ENCODE results near the gene DKK2.

The DKK2 gene, protein sequence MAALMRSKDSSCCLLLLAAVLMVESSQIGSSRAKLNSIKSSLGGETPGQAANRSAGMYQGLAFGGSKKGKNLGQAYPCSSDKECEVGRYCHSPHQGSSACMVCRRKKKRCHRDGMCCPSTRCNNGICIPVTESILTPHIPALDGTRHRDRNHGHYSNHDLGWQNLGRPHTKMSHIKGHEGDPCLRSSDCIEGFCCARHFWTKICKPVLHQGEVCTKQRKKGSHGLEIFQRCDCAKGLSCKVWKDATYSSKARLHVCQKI

DNA sequence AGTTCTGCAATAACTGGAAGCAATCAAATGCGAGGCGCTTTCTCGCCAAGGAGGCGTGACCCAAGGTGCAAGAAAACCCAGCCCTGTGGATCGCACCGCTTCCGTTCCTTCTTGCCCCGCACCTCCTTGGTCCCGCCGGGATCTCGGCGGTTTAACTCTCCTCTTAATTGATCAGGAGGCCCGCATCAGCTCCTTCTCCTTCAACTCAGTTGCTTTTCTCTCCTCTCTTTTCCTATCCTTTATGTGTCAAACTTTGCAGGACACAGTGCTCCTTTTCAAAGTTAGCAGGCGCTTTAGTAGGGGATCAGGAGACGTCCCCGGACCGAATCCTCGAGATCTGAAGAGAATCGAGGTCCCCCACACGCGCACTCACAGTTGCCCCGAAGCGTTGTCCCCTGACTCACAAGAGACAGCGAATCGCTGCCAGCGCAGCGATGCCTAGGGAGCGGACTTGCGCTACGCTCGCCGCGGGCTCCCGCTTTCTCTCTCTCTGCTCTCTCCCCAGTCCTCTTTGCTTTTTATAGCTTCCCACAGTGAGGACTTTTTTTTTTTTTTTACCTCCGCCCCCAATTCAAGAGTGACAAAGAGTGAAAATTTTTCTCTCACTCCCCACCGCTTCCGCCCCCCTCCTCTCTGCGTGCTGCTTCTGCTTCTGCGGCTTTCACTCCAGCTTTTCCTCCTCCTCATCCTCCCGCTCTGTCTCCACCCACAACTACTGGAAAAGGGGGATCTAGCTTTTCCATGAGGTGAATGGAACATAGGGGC, at the start of gene DKK2:
DKK2 (minus strand) TSS at position 495 of the 765 bp plus-strand sequence. CDS start 722 bp downstream, outside the sequence.
- no peak for DNase-seq

DNA sequence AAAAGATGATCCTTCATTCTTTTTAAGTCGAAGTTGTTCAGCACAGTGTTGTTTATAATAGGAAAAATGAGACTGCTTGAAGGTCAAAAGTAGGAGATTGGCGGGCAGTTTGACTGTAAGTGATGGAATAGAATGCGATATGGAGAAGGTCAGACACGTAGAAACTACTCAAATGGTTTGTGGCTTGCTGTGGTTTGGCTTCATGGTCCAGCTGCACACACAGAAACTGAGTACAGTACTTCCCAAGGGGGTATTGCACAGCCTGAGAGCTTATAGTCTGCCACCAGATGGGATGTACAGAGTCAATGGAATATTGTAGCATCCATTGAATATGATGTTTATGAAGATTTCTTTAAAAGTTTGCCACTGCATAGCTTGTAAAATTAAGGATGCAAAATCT, 41.1 kb upstream of the DKK2 start:
- no peak for DNase-seq

GRCh38 chr4:107072836-107073736, 37.0 kb upstream of the DKK2 start:
- no peak for DNase-seq

DNA sequence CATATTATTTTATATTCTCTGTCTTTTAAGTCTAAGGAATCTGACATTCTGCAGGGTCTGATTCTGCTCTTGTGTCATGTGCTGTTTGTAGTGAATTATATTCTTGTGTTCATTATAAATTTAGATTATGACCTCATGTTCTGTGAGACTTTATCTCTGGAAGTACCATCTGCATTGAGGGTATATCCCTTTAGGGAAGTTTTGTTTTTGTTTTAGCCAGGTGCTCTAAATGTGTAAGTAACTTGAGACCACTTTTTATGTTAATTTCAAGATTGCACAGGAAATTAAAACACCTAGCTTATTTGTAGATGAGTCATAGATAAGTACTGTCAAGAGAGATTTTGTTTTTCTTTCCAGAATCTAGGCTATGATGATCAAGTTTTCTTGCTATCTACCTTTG, 35.0 kb upstream of the DKK2 start:
- DNase-seq: no peak

GRCh38 chr4:107069049-107069448, 32.9 kb upstream of the DKK2 start:
- DNase-seq: no peak

DNA sequence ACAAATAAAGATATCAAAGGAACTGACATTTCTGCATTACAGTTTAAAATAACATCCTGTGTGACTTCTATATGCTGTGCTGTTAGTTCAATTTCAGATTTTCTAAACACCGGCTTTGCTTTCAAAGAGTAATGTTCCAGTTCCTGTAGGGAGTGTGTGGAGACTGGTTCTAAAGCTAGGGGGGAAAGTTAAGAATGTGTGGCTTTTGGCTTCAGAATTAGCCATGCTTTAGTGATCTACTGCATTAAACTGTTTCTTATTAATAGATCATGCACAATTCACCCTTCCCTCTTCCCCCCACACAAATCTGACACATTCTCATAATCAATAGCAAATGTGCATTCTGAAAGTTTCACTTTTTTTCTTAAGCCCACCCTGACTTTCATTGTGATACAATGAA, 32.0 kb upstream of the DKK2 start:
- DNase-seq: no peak

GRCh38 chr4:107066621-107067020, 30.5 kb upstream of the DKK2 start:
- DNase-seq: no peak

- no peak for DNase-seq
Measured at GRCh38 chr4:107065201-107065600, 29.1 kb upstream of the DKK2 start.

- no peak for DNase-seq
Measured at GRCh38 chr4:107060388-107060787, 24.3 kb upstream of the DKK2 start.

- DNase-seq: no peak
Measured at GRCh38 chr4:107058828-107059227, 22.7 kb upstream of the DKK2 start.

DNA sequence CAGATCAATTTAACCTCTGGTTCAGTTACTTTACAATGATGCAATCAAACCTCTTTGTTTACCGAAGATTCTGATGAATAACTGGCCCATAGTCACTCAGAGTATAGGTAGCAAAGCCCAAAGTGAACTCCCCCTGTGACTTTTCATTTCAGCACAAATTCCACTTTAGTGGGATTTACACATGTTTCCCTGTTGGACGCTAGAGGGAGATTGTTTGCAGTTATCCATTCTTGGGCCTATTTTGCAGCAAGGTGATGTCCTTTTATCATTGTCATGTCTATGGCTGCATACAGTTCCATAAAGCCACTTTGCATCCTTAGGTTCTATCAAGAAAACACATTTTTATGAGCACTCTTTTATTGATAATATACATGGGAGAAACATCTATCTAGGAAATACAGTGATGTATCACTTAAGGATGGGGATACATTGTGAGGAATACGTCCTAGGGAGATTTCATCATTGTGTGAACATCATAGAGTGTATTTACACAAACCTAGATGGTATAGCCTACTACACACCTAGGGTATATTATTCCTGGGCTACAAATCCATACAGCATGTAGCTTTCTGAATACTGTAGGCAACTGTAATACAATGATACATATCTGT, 14.5 kb upstream of the DKK2 start:
- DNase-seq: no peak

- DNase-seq: no peak
Measured at GRCh38 chr4:107046261-107046660, 10.1 kb upstream of the DKK2 start.

- DNase-seq: no peak
Measured at GRCh38 chr4:107044170-107044569, 8.1 kb upstream of the DKK2 start.

GRCh38 chr4:107037199-107037584, 1.1 kb upstream of the DKK2 start:
- DNase-seq: no peak

DNA sequence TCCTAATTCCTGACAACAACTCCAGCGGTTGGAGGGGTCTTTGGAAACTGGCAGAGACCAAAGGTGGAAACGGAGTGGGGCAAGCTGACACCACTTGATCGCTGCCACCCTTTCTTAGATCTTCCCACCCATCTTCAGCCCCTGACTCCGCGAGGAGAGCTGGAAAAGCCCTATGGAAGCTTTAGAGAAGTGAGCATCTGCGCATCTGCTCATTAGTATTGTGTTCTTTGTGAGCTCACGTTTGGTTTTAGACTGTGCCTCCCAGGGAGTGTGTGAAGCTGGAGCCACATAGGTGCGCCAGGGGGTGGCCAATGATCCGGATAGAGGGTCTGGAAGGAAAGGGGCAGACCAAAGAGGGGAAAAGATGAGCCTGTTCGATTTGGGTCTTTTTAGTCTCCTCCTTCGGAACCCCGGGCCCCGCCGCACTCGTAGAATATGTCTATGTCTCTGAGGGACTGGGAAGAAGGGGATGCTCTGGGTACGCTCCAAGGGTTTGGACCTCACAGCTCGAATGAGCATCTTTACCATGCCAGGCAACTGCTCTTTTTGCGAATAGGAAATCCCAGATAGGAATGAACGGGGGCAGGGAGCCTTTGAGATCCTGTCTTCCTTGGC, 578 bp upstream of the DKK2 start:
- no peak for DNase-seq

GRCh38 chr4:107034996-107035818, 906 bp downstream of the DKK2 start:
- DNase-seq: no peak

GRCh38 chr4:107034091-107034995, 1.8 kb downstream of the DKK2 start:
- DNase-seq: no peak

DNA sequence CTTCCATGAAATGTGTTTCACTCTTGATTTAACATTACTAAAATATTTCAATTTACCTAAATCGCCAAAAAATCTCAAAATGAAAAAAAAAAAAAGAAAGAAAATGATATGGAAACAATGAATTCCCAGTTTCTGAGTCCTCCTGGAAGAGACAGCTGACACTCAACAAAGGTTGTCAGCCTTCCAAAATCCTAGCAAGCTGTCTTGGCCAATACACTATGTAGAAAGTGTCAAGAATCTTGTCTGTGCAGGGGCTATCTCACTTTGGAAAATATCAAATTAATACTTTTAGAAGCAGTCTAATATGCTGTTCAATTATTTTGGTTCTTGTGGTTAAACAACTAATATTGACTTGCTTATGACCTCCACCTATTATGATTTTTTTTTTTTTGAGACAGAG, 8.7 kb downstream of the DKK2 start:
- no peak for DNase-seq

GRCh38 chr4:107018344-107018735, 17.8 kb downstream of the DKK2 start:
- DNase-seq: no peak
